ENCODE results near the gene TRAF3IP1. TPM values are rescaled to one million over a fixed set of nuclear protein-coding genes. Genes with fewer than 3 reads are reported as not detected.

Gene TRAF3IP1
- total RNA-seq, 2 donors from 2014 or later, result 5.4 to 10.9 TPM

- intact Hi-C loops (cut with DNase I), result no loop called here
- H3K4me1 ChIP-seq, result peaks cover 34% of the 10 kb centered on the region
- 84 to 90% methylated on average over 11 to 12 of the region's 12 CpGs for WGBS, 2 donors
- no peak for TF ChIP-seq CTCF (IDR thresholded peaks at IDR 0.05)
- TF ChIP-seq POLR2A (IDR thresholded peaks at IDR 0.05), result no peak
- DNase-seq (no peak), ATAC-seq (no peak)
- H3K4me3 ChIP-seq, result no peak overlapping the region
- no peaks in the 10 kb centered on the region for H3K27me3 ChIP-seq
- no peak overlapping the region for H3K27ac ChIP-seq
- H3K36me3 ChIP-seq (replicated peaks in 1 of 2; ENCODE audit: insufficient read depth in 1 of 2, low read depth in 2 of 2), result peaks cover 7 to 8% of the 10 kb centered on the region in 2 donors
- no peaks in the 10 kb centered on the region for H3K9me3 ChIP-seq
Measured at GRCh38 chr2:238280083-238280825, 40.1 kb upstream of the TRAF3IP1 start.

GRCh38 chr2:238281826-238282480, 38.4 kb upstream of the TRAF3IP1 start:
- Histone ChIP-seq H3K27ac (no peak overlapping the region), H3K4me3 (no peak overlapping the region), H3K36me3 (replicated peaks in 1 of 2; ENCODE audit: insufficient read depth in 1 of 2, low read depth in 2 of 2) (peaks cover 0 to under 1% of the 10 kb centered on the region in 2 donors), H3K9me3 (no peaks in the 10 kb centered on the region), H3K27me3 (no peaks in the 10 kb centered on the region), H3K4me1 (peaks cover 51% of the 10 kb centered on the region)
- DNase-seq, result no peak
- TF ChIP-seq POLR2A (IDR thresholded peaks at IDR 0.05), result no peak
- no peak for TF ChIP-seq CTCF (IDR thresholded peaks at IDR 0.05)
- 90 to 91% methylated on average over 11 to 13 of the region's 13 CpGs for WGBS, 2 donors
- no peak for ATAC-seq
- intact Hi-C loops (cut with DNase I), result no loop called here

- Histone ChIP-seq H3K36me3 (replicated peaks in 1 of 2; ENCODE audit: insufficient read depth in 1 of 2, low read depth in 2 of 2) (no peaks in the 10 kb centered on the region), H3K9me3 (no peaks in the 10 kb centered on the region), H3K27ac (peak overlapping the region; percentile 27 to 98 (median 72)), H3K4me1 (peaks cover 62% of the 10 kb centered on the region), H3K27me3 (no peaks in the 10 kb centered on the region), H3K4me3 (no peak overlapping the region)
- WGBS, 2 donors, result 88 to 94% methylated on average over 13 to 16 of the region's 17 CpGs
- intact Hi-C loops (cut with DNase I), result no loop called here
- DNase-seq (peak in 1 of 4 donors; percentile 9), ATAC-seq (no peak)
- TF ChIP-seq POLR2A (IDR thresholded peaks at IDR 0.05) (no peak), CTCF (IDR thresholded peaks at IDR 0.05) (no peak)
Measured at GRCh38 chr2:238282861-238283738, 37.2 kb upstream of the TRAF3IP1 start.

- 34 to 36% methylated on average over 11 of the region's 11 CpGs for WGBS, 2 donors
- intact Hi-C loops (cut with DNase I), result no loop called here
- Histone ChIP-seq H3K36me3 (replicated peaks in 1 of 2; ENCODE audit: insufficient read depth in 1 of 2, low read depth in 2 of 2) (no peaks in the 10 kb centered on the region), H3K27me3 (no peaks in the 10 kb centered on the region), H3K4me3 (no peak overlapping the region), H3K4me1 (peaks cover 73% of the 10 kb centered on the region), H3K27ac (peak overlapping the region; percentile 96 to 99 (median 98)), H3K9me3 (no peaks in the 10 kb centered on the region)
- peak; percentile 6 for ATAC-seq
- TF ChIP-seq POLR2A (IDR thresholded peaks at IDR 0.05) (no peak), CTCF (IDR thresholded peaks at IDR 0.05) (no peak)
- DNase-seq, result peak; percentile 73 to 84 (median 80)
Measured at GRCh38 chr2:238284802-238285515, 35.4 kb upstream of the TRAF3IP1 start.

Data from body of pancreas (tissue), 4 donors.